Gastroesophageal sphincter (tissue), 4 donors: ENCODE data around the gene LPIN1. TPM values are rescaled to one million over a fixed set of nuclear protein-coding genes. Genes with fewer than 3 reads are reported as not detected.
"Not testable (repeated sequence)": the region's sequence is repeated elsewhere in the genome, so short reads cannot be mapped to it uniquely, and the experiment has no call there.

Experiments
- ATAC-seq: fragments of 150-250 bp; one replicate; pipeline ENCODE4 v1.9.1; 2016; ENCODE audit warnings: mild to moderate bottlenecking, moderate library complexity
- H3K27ac ChIP-seq, 4 donors: fragments of 200-600 bp; sonication (generic) in 3 of 4; 1 replicate in 3 of 4; 2 replicates in 1 of 4; pipeline ENCODE4 v1.5.1; 2016 to 2019
- H3K27me3 ChIP-seq: fragments of 200-600 bp; sonication (generic); one replicate; pipeline ENCODE4 v1.5.1; 2019
- H3K36me3 ChIP-seq, 2 donors: fragments of 200-600 bp; sonication (generic); one replicate each; pipeline ENCODE4 v1.5.1; 2019; ENCODE audit warnings: control low read depth in 1 of 2
- H3K4me1 ChIP-seq, 3 donors: fragments of 200-600 bp; sonication (generic); 1 replicate in 2 of 3; 2 replicates in 1 of 3; pipeline ENCODE4 v1.5.1; 2016 to 2019; ENCODE audit warnings: control low read depth in 2 of 3
- H3K4me3 ChIP-seq, 2 donors: fragments of 200-600 bp; sonication (generic); one replicate each; pipeline ENCODE4 v1.5.1; 2019; ENCODE audit warnings: mild to moderate bottlenecking in 1 of 2, moderate library complexity in 1 of 2
- H3K9me3 ChIP-seq, 3 donors: fragments of 200-600 bp; sonication (generic); one replicate each; pipeline ENCODE4 v1.5.1; 2017 to 2019; ENCODE audit warnings: control low read depth in 2 of 3
- EP300 ChIP-seq: sonication (generic); formaldehyde crosslinking; IDR thresholded peaks from one replicate; pipeline ENCODE4 v1.6.1; 2017; ENCODE audit warnings: antibody characterized with exemption, mild to moderate bottlenecking
- POLR2A ChIP-seq, 2 donors: fragments of 450-650 bp; IDR thresholded peaks; one replicate each; pipeline ENCODE4 v1.6.1; 2017; ENCODE audit warnings: antibody characterized with exemption in 2 of 2, mild to moderate bottlenecking in 2 of 2, moderate library complexity in 1 of 2
- POLR2AphosphoS5 ChIP-seq: sonication (generic); formaldehyde crosslinking; IDR thresholded peaks from one replicate; pipeline ENCODE4 v1.6.1; 2017; ENCODE audit warnings: antibody characterized with exemption
- WGBS, 2 donors: methylation state at CpG; one replicate each; pipeline ENCODE4 v1.1.5; 2018; ENCODE audit warnings: low coverage in 1 of 2; 5-methylcytosine and 5-hydroxymethylcytosine counted together
- total RNA-seq, 4 donors: library from RNA; depleted of rRNA; stranded (reverse); fragments of >200 nt; gene quantifications; one replicate each; pipeline ENCODE4 v1.1.0, GENCODE V29; 2016
- TF ChIP-seq, protein P1 (sequence below), 4 experiments: fragments of 200-600 bp in 2 of 4; fragments of 450-650 bp in 2 of 4; sonication (generic) in 1 of 4; IDR thresholded peaks; one replicate each; pipeline ENCODE4 v1.5.1; 2017 to 2019; ENCODE audit warnings: antibody characterized with exemption in 4 of 4, mild to moderate bottlenecking in 2 of 4, moderate library complexity in 2 of 4

Gene LPIN1
- total RNA-seq, 4 donors from 2014 or later, result 47.3 to 70.1 (median 50.0) TPM

DNA sequence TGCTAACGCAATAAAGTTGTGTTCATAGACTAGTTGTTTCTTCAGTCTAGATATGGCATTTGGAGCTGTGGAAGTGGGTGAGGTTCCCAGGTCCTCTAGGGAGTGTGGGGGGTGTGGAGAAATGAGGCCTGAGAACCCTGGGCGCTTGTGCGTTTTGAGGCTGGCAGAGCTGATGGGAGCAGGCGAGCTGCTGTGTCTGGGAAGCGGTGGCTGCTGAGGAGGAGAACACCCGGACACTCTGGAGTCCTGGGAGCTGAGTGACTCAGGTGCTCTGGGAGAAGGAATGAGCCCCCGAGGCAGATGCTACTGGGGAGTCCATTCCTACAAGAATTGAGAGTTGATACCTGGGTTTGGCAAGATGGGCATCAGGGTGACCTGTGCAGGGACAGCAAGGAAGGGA is 67.5 kb downstream of the LPIN1 start:
- ATAC-seq, result no peak
- TF ChIP-seq, protein P1, sequence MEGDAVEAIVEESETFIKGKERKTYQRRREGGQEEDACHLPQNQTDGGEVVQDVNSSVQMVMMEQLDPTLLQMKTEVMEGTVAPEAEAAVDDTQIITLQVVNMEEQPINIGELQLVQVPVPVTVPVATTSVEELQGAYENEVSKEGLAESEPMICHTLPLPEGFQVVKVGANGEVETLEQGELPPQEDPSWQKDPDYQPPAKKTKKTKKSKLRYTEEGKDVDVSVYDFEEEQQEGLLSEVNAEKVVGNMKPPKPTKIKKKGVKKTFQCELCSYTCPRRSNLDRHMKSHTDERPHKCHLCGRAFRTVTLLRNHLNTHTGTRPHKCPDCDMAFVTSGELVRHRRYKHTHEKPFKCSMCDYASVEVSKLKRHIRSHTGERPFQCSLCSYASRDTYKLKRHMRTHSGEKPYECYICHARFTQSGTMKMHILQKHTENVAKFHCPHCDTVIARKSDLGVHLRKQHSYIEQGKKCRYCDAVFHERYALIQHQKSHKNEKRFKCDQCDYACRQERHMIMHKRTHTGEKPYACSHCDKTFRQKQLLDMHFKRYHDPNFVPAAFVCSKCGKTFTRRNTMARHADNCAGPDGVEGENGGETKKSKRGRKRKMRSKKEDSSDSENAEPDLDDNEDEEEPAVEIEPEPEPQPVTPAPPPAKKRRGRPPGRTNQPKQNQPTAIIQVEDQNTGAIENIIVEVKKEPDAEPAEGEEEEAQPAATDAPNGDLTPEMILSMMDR (IDR thresholded peaks at IDR 0.05), result no peak
- no peak for TF ChIP-seq EP300
- no peak for TF ChIP-seq POLR2AphosphoS5
- no peak for TF ChIP-seq POLR2A (IDR thresholded peaks at IDR 0.05)
- Histone ChIP-seq H3K27me3 (no peaks in the 10 kb centered on the region), H3K4me3 (no peak overlapping the region), H3K9me3 (no peaks in the 10 kb centered on the region), H3K36me3 (peaks cover 3 to 91% of the 10 kb centered on the region in 2 donors), H3K27ac (no peak overlapping the region), H3K4me1 (peaks cover 0 to 6% (median 0%) of the 10 kb centered on the region in 3 donors)
- WGBS, 2 donors, result 92 to 93% methylated on average over 4 to 6 of the region's 7 CpGs

GRCh38 chr2:11814979-11815510 is 68.6 kb downstream of the LPIN1 start:
- Histone ChIP-seq H3K27me3 (no peaks in the 10 kb centered on the region), H3K4me3 (no peak overlapping the region), H3K36me3 (peaks cover 3 to 91% of the 10 kb centered on the region in 2 donors), H3K27ac (no peak overlapping the region), H3K4me1 (peaks cover 0 to 6% (median 0%) of the 10 kb centered on the region in 3 donors), H3K9me3 (no peaks in the 10 kb centered on the region)
- TF ChIP-seq, protein P1 (IDR thresholded peaks at IDR 0.05), result no peak
- no peak for TF ChIP-seq EP300
- no peak for TF ChIP-seq POLR2AphosphoS5
- no peak for TF ChIP-seq POLR2A (IDR thresholded peaks at IDR 0.05)
- WGBS, 2 donors, result 93 to 94% methylated on average over 9 to 10 of the region's 13 CpGs
- ATAC-seq, result no peak

GRCh38 chr2:11816935-11817334 is 70.5 kb downstream of the LPIN1 start:
- not testable (repeated sequence) for ATAC-seq, H3K4me3 ChIP-seq, H3K27ac ChIP-seq, H3K9me3 ChIP-seq, H3K27me3 ChIP-seq, H3K4me1 ChIP-seq
- peaks cover 3 to 95% of the 10 kb centered on the region in 2 donors for H3K36me3 ChIP-seq
- WGBS, 2 donors, result 92 to 100% methylated on average over 3 of the region's 3 CpGs

DNA sequence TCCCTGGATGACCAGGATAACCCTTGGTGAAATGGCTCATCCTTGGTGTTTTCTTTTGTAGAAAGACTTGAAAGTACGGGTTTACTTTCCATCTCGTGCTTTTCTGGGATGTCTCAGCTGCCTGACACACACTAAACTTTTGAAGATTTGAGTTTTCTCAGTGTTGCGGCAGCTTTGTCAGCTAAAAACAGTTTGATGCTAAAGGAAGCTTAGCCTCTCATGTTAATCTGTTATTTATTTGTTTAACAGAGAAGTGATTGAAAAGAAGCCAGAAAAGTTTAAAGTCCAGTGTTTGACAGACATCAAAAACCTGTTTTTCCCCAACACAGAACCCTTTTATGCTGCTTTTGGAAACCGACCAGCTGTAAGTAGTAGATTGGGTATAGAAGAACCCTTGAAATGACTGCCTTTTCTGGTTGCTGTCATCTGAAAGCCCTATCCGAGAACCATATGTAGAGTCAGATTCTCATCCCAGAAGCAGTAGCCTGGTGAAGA is 72.8 kb downstream of the LPIN1 start:
- 81% methylated on average over 4 to 5 of the region's 5 CpGs for WGBS, 2 donors
- TF ChIP-seq, protein P1 (IDR thresholded peaks at IDR 0.05), result no peak
- TF ChIP-seq POLR2AphosphoS5 (no peak), POLR2A (IDR thresholded peaks at IDR 0.05) (no peak), EP300 (no peak)
- peaks cover 3 to 97% of the 10 kb centered on the region in 2 donors for H3K36me3 ChIP-seq

DNA sequence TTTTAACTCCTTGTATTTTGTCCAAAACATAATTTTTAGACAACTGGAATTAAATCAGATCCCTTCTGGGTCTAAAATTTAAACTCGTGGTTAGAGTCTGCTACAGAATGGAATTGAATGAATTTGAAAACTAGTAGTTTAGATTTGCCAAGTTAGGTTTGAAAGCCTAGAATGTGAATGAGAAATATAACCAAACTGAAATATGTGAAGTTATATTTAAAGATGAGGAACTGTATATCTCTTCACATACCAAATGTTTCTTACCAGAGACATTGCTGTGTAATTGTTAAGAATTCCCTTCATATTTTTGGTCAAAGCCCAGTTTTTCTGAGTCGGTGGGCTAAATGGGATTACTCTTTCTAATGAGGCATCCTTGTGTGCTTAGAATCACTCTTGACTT is 74.2 kb downstream of the LPIN1 start:
- Histone ChIP-seq H3K27me3 (no peaks in the 10 kb centered on the region), H3K4me1 (no peaks in the 10 kb centered on the region), H3K4me3 (no peak overlapping the region), H3K27ac (no peak overlapping the region), H3K9me3 (no peaks in the 10 kb centered on the region), H3K36me3 (peaks cover 3 to 97% of the 10 kb centered on the region in 2 donors)
- 55 to 72% methylated on average over 2 of the region's 2 CpGs for WGBS, 2 donors
- no peak for ATAC-seq
- TF ChIP-seq EP300 (no peak), POLR2A (IDR thresholded peaks at IDR 0.05) (no peak), POLR2AphosphoS5 (no peak)
- TF ChIP-seq, protein P1 (IDR thresholded peaks at IDR 0.05), result no peak

More for the DNA sequence above, 72.8 kb downstream of the LPIN1 start:
- no peak overlapping the region for H3K4me3 ChIP-seq
- no peak for ATAC-seq
- no peaks in the 10 kb centered on the region for H3K4me1 ChIP-seq
- H3K9me3 ChIP-seq, result no peaks in the 10 kb centered on the region
- H3K27me3 ChIP-seq, result no peaks in the 10 kb centered on the region
- H3K27ac ChIP-seq, result no peak overlapping the region
